GM18868 (cell line): ENCODE measurements around the gene SNX13.

Experiments
- ATAC-seq: cut with Tn5 transposase; IDR thresholded peaks from one replicate; pipeline ENCODE4 v1.9.1; 2021; ENCODE audit warnings: mild to moderate bottlenecking, moderate library complexity; ENCODE audit not compliant: unreplicated experiment

The SNX13 gene

DNA sequence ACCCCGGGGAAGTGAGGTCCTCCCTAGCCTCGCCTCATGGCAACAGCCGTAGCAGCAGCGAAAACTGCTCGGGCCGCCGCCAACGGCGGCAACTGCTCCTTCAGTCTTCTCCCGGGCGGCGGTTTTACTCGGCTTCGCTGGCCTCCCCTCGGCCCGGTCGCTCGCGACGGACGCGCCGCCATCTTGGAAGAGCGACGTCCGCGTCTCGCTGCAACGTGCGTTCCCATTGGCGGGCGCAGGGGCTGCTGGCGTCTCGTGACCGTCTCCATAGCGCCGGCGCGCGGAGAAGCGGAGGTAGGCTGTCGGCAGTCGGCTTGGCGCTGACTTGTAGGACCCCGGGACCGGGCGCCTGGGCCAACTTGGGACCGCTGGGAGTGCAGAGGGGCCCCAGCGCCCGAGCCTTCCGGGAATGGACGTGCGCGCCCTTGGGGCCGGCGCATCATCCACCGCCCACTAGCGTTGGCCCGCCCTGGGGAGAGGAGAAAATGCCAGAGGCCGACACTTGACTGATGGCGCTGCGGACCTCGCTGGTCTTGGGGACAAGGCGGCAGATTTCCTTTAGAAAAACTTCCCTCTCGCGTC, at the start of gene SNX13:
Gene SNX13, minus strand, starts transcription at position 193 of the 582 bp plus-strand sequence. CDS start 199 bp downstream, outside the sequence.
- ATAC-seq: peak; percentile 93

- no peak for ATAC-seq
Measured at GRCh38 chr7:17989546-17989945, 49.3 kb upstream of the SNX13 start.

- ATAC-seq: no peak
Measured at GRCh38 chr7:17988858-17989257, 48.6 kb upstream of the SNX13 start.

DNA sequence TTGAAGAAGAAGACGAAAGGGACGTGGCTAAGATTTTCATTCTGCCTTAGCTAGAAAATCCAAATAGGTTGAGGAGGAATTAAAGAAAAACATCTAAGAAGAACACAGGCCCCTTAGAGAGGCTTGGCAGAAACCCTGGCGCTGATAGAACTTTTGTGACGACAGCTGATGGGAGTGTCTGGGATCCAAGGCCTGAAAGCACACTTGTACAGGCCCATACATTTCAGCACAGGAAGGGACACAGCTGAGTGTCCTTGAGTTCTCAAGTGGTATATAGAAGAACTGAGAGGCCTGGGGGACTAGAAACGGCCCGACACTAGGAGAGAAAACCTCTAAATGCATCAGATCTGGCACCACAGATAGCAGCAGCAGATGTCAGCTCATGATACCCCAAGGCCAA, 47.8 kb upstream of the SNX13 start:
- ATAC-seq: no peak

- no peak for ATAC-seq
Measured at GRCh38 chr7:17986851-17987250, 46.6 kb upstream of the SNX13 start.

GRCh38 chr7:17985473-17986239, 45.4 kb upstream of the SNX13 start:
- no peak for ATAC-seq

DNA sequence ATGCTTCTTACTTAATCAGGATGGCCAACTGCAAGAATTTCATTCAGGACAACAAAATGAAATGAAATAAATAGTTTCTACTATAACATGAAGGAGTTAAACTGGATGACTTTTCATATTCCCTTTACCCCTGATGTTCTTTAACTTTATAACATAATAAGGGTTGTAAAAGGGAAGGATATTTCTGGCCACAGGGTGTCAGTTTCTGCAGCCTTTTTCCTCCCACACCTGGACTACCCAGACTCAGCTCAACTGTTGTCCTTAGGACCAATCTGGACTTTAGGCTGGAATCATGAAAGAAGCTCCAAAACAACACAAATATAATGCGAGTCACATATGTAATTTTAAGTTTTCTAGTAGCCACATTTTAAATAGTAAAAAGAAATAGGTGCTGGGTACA, 44.0 kb upstream of the SNX13 start:
- no peak for ATAC-seq

GRCh38 chr7:17983221-17984062, 43.1 kb upstream of the SNX13 start:
- ATAC-seq: no peak

DNA sequence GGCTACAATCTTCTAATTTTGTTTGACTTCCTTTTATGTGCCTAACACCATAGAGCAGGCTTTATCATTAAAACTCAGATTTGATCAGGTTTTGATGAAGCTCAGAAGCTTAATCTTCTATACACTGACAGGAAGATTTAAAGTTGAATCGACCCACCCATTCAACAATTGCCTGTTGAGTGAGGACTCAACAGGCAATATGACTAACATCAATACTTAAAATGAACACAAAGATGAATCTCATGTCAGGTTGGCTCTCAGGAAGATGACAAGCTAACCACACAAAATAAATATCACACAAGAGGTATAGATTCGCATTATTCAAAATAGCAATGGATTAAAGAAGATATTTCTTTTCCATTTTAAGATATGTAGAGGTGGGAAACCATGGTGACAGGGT, 36.7 kb upstream of the SNX13 start:
- no peak for ATAC-seq

- ATAC-seq: no peak
Measured at GRCh38 chr7:17971411-17971810, 31.1 kb upstream of the SNX13 start.

DNA sequence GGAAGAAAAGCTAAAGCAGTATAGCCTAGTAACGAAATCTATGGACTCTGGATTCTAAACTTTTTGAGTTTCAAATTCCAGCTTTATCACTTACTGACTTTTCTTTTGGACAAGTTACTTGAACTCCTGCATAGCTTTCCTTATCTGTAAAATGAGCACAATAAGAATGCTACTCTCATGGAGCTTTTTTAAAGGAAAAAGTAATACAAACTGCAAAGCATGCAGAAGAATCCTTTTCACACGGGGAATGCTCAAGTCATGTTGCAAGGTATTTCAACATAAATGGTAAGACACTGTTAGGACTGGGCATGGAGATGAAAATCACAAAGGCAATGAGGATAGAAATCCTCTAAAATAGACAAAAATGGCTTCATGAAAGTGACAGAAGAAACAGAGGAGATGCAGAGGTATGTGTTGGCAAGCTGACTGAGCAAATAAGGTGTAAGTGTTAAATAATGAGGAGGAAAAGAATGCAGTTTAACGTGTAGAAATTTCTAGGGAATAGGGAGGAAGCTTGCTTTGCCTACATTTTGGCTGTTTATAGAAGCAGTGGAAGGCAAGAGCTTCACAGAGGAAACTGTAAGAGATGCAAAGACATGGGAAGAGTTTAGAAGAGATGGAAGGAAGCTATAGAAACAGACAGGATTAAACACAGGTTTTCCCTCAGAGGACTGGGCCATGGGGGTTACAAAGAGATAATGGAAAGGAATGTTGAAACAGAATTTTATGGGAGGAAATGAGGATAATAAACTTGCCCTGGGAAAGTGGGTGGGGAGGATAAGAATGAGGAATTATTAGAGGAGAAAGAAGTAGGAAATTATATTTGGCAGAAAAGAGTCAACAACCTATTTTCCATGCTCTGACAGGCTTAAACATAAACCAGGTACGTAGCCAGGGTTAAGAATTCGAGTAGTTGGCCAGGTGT, 28.8 kb upstream of the SNX13 start:
- no peak for ATAC-seq

GRCh38 chr7:17966706-17967105, 26.4 kb upstream of the SNX13 start:
- ATAC-seq: no peak

- ATAC-seq: no peak
Measured at GRCh38 chr7:17965603-17966002, 25.3 kb upstream of the SNX13 start.

DNA sequence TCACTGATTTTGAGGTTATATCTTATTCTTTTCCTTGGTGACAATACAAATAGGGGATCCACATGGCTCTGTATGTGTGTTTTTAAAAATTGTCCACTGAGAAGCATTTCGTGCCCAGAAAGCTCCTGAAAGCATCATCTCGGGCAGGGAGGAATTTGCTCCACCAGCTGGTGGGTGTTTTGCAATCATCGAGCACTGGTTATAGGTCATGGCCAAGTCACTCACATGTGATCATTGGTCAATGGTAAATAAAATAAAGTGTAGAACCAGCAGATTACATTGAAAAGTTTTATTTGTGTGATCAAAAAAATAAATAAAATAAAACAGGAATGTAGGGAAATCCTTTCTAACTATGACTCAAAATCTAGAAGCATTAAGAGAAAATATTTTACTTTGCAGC, 23.0 kb upstream of the SNX13 start:
- no peak for ATAC-seq

DNA sequence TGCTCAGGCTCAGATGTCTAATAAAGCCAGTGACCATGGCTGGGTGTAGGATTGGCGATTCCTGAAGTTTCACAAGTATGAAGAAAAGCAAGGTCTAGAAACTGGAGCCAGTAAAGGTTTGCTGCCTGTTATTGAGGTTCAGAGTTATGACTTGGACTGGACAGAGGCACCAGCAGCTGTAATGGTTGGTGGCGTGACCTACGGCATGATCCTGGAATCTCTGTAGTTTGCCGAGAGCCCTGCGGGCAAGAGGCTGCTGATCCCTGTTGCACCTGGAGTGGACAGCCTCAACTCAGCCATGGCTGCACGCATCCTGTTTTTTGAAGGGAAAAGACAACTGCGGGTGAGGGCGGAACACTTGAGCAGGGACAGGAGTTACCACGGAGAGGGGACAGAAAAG, 22.4 kb upstream of the SNX13 start:
- ATAC-seq: no peak

DNA sequence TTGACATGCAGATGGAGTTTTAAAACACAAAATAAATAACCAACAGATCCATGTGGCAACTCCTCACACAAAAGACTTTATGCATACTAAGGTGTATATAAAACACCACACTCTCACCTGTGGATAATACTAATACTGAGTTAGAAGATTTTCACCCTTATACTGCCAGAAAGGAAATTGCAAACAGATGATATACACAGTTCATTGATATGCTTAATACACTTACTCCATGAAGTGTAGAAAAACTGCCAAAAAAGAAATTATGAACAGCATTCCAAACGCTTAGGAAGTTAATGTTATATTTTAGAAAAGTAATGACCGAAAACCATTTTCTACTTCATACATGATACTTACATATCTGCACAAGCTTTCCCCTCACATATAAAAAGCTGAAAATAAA, 17.6 kb upstream of the SNX13 start:
- ATAC-seq: no peak

DNA sequence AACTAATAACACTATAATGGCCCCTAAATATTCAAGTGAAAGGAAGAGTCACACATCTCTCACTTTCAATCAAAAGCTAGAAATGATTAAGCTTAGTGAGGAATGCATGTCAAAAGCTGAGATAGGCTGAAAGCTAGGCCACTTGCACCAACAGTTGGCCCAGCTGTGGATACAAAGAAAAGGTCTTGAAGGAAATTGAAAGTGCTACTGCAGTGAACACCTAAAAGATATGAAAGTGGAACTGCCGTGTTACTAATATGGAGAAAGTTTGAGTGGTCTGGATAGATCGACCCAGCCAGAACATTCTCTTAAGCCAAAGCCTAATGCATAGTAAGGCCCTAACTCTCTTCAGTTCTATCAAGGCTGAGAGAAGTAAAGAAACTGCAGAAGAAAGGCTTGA, 12.1 kb upstream of the SNX13 start:
- peak; percentile 100 for ATAC-seq

DNA sequence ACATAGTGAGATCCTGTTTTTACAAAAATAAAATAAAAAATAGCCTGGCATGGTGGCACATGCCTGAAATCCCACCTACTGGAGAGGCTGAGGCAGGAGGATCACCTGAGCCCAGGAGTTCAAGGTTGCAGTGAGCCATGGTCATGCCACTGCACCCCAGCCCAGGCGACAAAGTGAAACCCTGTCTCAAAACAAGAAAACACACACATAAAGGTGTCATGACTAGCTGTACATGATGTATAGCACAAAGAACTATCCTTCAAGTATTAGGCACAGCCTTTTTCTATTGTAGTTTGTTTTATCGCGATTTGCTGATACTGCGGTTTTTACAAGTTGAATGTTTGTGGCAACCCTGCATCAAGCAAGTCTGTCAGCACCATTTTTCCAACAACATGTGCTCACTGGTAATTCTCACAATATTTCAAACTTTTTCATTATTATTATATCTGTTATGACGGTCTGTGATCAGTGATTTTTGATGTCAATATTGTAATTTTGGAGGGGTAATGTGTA, 11.5 kb upstream of the SNX13 start:
- no peak for ATAC-seq

DNA sequence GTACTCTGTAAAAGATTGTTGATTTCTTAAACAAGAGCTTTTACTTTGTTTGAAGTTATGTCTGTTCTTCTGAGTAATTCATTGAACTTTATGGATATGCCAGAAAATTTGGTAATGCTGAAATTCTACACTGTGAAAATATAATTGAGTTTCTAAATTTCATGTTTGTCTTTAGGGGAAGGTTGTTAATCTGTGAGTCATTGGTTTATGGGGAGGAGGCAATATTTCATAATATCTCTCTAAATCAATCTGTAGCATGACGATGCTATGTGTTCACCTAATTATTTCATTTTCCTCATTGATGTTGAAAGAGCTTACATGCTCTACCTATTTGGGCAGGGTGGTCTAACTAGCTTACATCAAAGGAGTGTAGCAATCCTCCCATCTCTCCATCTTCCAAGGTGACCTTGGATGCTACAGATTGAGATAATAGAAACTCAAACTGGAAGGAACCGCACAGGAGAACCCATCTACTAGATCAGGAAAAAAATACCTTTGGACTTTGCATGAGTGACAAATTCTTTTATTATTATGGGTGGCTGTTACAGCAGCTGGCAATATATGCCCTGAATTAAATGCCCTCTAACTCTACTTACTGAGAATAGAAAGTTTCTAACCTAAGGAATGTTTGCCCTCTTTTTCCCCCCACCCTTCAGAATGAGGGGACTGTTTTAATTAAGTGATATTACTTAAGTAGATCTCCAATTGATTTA, 8.4 kb upstream of the SNX13 start:
- ATAC-seq: no peak

DNA sequence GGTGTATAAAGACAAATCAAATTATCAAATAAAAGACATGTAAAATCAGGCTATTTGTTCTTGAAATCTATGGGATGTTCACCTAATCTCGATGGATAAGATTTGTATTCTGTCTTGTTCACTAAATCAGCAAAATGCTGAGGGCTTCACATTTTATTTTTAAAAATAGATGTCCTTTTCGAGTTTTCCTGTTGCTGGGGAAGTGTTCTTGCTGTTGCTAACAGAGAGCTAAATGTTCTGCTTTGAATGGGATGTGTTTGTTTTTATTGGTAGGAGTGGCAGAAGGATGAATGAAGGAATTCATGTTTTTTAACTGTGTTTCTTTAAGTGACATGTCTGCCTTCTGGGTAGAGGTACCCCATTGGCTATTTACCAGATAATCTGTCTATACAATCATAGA, 7.3 kb upstream of the SNX13 start:
- ATAC-seq: no peak
